PC-9 (cell line): ENCODE measurements around the gene TIRAP.

Source experiments
- EZH2 ChIP-seq: fragments of 200-600 bp; sonication (generic); IDR thresholded peaks from 2 replicates; pipeline ENCODE4 v1.8.0; 2017; ENCODE audit warnings: antibody characterized with exemption, low read depth
- TF ChIP-seq, protein P1 (sequence below): fragments of 200-600 bp; sonication (generic); conservative IDR thresholded peaks from 2 replicates; pipeline ENCODE4 v1.6.1; 2017; ENCODE audit warnings: mixed run types, antibody characterized with exemption, mild to moderate bottlenecking, moderate library complexity

DNA sequence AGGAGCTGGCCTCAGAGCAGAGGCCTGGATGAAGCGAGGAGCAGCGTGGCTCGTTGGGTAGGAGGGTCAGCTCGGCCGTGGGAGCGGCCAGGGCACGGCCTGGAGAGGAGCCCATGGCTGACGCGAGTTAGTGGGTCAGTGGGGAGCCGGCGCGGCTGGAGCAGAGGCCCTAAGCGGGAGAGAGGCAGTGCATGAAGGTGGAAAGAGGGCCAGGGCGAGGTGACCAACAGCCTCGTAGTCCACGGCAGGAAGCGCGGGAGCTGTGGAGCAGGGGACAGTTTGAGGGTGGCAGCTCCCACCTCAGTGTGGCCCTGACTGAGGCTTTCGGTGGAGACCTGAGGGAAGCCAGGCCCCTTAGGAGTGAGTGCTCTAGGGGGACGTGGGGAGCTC lies 45.1 kb downstream of the TIRAP start:
- TF ChIP-seq, protein P1, sequence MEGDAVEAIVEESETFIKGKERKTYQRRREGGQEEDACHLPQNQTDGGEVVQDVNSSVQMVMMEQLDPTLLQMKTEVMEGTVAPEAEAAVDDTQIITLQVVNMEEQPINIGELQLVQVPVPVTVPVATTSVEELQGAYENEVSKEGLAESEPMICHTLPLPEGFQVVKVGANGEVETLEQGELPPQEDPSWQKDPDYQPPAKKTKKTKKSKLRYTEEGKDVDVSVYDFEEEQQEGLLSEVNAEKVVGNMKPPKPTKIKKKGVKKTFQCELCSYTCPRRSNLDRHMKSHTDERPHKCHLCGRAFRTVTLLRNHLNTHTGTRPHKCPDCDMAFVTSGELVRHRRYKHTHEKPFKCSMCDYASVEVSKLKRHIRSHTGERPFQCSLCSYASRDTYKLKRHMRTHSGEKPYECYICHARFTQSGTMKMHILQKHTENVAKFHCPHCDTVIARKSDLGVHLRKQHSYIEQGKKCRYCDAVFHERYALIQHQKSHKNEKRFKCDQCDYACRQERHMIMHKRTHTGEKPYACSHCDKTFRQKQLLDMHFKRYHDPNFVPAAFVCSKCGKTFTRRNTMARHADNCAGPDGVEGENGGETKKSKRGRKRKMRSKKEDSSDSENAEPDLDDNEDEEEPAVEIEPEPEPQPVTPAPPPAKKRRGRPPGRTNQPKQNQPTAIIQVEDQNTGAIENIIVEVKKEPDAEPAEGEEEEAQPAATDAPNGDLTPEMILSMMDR = no peak
- TF ChIP-seq EZH2 = no peak
